HUES6 (cell line): ENCODE results near the gene PACS1.
"Not testable (repeated sequence)": the region's sequence is repeated elsewhere in the genome, so short reads cannot be mapped to it uniquely, and the experiment has no call there.

ENCODE experiments used
- H3K27ac ChIP-seq: 2 replicates; pipeline ENCODE4 v1.7.0; 2013; ENCODE audit warnings: low read depth, mild to moderate bottlenecking, low read length, inconsistent platforms
- H3K27me3 ChIP-seq: 2 replicates; pipeline ENCODE4 v1.6.1; 2013; ENCODE audit warnings: low read length; ENCODE audit not compliant: control insufficient read depth, insufficient read depth
- H3K36me3 ChIP-seq: 2 replicates; pipeline ENCODE4 v1.6.1; 2013; ENCODE audit warnings: low read length; ENCODE audit not compliant: control insufficient read depth, insufficient read depth
- H3K4me1 ChIP-seq: 2 replicates; pipeline ENCODE4 v1.6.1; 2013; ENCODE audit warnings: low read length; ENCODE audit not compliant: control insufficient read depth, insufficient read depth
- H3K4me3 ChIP-seq: 2 replicates; pipeline ENCODE4 v1.5.1; 2013; ENCODE audit warnings: low read depth, low read length
- H3K9ac ChIP-seq: one replicate; pipeline ENCODE4 v1.6.1; 2013; ENCODE audit warnings: mild to moderate bottlenecking, low read length
- H3K9me3 ChIP-seq: 2 replicates; pipeline ENCODE4 v1.6.1; 2013; ENCODE audit warnings: low read depth, low read length; ENCODE audit not compliant: control insufficient read depth, insufficient read depth

PACS1 gene

GRCh38 chr11:66069715-66070603, at the start of gene PACS1:
PACS1 (plus strand) TSS chr11:66070272; CDS start chr11:66070487, 215 bp downstream.
- Histone ChIP-seq H3K27me3 (no peaks in the 10 kb centered on the region), H3K4me3 (peak within 1 kb of the TSS; percentile 78), H3K27ac (peak within 1 kb of the TSS; percentile 70; the same call in 1 of the 2 replicates), H3K9ac (peak within 1 kb of the TSS; percentile 77), H3K4me1 (peaks cover 23% of the 10 kb centered on the region), H3K36me3 (peaks cover 48% of the 10 kb centered on the region), H3K9me3 (no peaks in the 10 kb centered on the region)

GRCh38 chr11:66020618-66021357, 49.3 kb upstream of the PACS1 start:
- H3K27me3 ChIP-seq: peaks cover 22% of the 10 kb centered on the region
- H3K4me1 ChIP-seq: no peaks in the 10 kb centered on the region
- no peak overlapping the region for H3K4me3 ChIP-seq
- H3K27ac ChIP-seq: no peak overlapping the region
- no peaks in the 10 kb centered on the region for H3K36me3 ChIP-seq
- H3K9me3 ChIP-seq: no peaks in the 10 kb centered on the region
- no peak overlapping the region for H3K9ac ChIP-seq

- H3K4me3 ChIP-seq: 0 out of 2 replicates have a peak overlapping the region, but pooled peaks have one; percentile 23
- H3K9ac ChIP-seq: no peak overlapping the region
Observed at GRCh38 chr11:66022401-66023185, 47.5 kb upstream of the PACS1 start.

GRCh38 chr11:66023186-66023440, 47.0 kb upstream of the PACS1 start:
- H3K4me1 ChIP-seq, H3K9ac ChIP-seq, H3K9me3 ChIP-seq, H3K36me3 ChIP-seq, H3K27ac ChIP-seq, H3K4me3 ChIP-seq: not testable (repeated sequence)
- peaks cover 22% of the 10 kb centered on the region for H3K27me3 ChIP-seq

More at GRCh38 chr11:66022401-66023185, 47.5 kb upstream of the PACS1 start:
- Histone ChIP-seq H3K9me3 (no peaks in the 10 kb centered on the region), H3K4me1 (no peaks in the 10 kb centered on the region), H3K27ac (no peak overlapping the region), H3K27me3 (peaks cover 22% of the 10 kb centered on the region), H3K36me3 (no peaks in the 10 kb centered on the region)

GRCh38 chr11:66026017-66026529, 44.0 kb upstream of the PACS1 start, which contains the start of gene CATSPER1:
CATSPER1 (minus strand) TSS chr11:66026479; CDS start chr11:66026379, 100 bp downstream.
- no peak within 1 kb of the TSS for H3K27ac ChIP-seq
- H3K9ac ChIP-seq: no peak within 1 kb of the TSS

GRCh38 chr11:66032957-66033735, 36.9 kb upstream of the PACS1 start:
- Histone ChIP-seq H3K4me1 (no peaks in the 10 kb centered on the region), H3K9me3 (peaks cover 11% of the 10 kb centered on the region; the same call in 1 of the 2 replicates), H3K9ac (no peak overlapping the region), H3K27ac (no peak overlapping the region), H3K27me3 (no peaks in the 10 kb centered on the region; the same call in 1 of the 2 replicates), H3K4me3 (no peak overlapping the region), H3K36me3 (no peaks in the 10 kb centered on the region)

More at GRCh38 chr11:66026017-66026529, 44.0 kb upstream of the PACS1 start, which contains the start of gene CATSPER1:
- Histone ChIP-seq H3K9me3 (no peaks in the 10 kb centered on the region), H3K4me1 (no peaks in the 10 kb centered on the region), H3K4me3 (no peak within 1 kb of the TSS), H3K27me3 (peaks cover 22% of the 10 kb centered on the region), H3K36me3 (no peaks in the 10 kb centered on the region)

GRCh38 chr11:66035653-66036333, 34.3 kb upstream of the PACS1 start:
- peaks cover 11% of the 10 kb centered on the region; the same call in 1 of the 2 replicates for H3K9me3 ChIP-seq
- H3K4me1 ChIP-seq: no peaks in the 10 kb centered on the region

GRCh38 chr11:66036334-66036710, 33.8 kb upstream of the PACS1 start:
- H3K4me1 ChIP-seq: no peaks in the 10 kb centered on the region

More at GRCh38 chr11:66035653-66036333, 34.3 kb upstream of the PACS1 start:
- Histone ChIP-seq H3K27me3 (no peaks in the 10 kb centered on the region), H3K4me3 (no peak overlapping the region), H3K9ac (no peak overlapping the region), H3K27ac (no peak overlapping the region), H3K36me3 (0 out of 2 replicates have a peak, but pooled peaks cover 1% of the 10 kb centered on the region)

GRCh38 chr11:66037327-66037726, 32.7 kb upstream of the PACS1 start:
- peaks cover 5% of the 10 kb centered on the region; the same call in 1 of the 2 replicates for H3K36me3 ChIP-seq

More at GRCh38 chr11:66036334-66036710, 33.8 kb upstream of the PACS1 start:
- Histone ChIP-seq H3K27me3 (no peaks in the 10 kb centered on the region), H3K4me3 (no peak overlapping the region), H3K27ac (no peak overlapping the region), H3K9me3 (peaks cover 11% of the 10 kb centered on the region; the same call in 1 of the 2 replicates), H3K9ac (no peak overlapping the region), H3K36me3 (0 out of 2 replicates have a peak, but pooled peaks cover 2% of the 10 kb centered on the region)

More at GRCh38 chr11:66037327-66037726, 32.7 kb upstream of the PACS1 start:
- H3K4me3 ChIP-seq: no peak overlapping the region
- H3K9ac ChIP-seq: no peak overlapping the region
- H3K27ac ChIP-seq: no peak overlapping the region
- H3K4me1 ChIP-seq: no peaks in the 10 kb centered on the region
- H3K9me3 ChIP-seq: peaks cover 11% of the 10 kb centered on the region; the same call in 1 of the 2 replicates
- H3K27me3 ChIP-seq: no peaks in the 10 kb centered on the region
